Stimulated activated CD4-positive, alpha-beta T cell treated with anti-CD3 and anti-CD28 coated beads, Interleukin-4, amount 100 ng/mL, for 4 hours (primary cell): ENCODE results near the gene PMEPA1.

Experiments
- DNase-seq, 2 experiments: peaks; one replicate each; pipeline ENCODE4 v3.0.0-alpha.2; 2020

Gene PMEPA1

GRCh38 chr20:57708694-57709673, 831 bp downstream of the PMEPA1 start:
- peak; percentile 19 to 48 for DNase-seq

GRCh38 chr20:57707849-57708693, 1.7 kb downstream of the PMEPA1 start:
- no peak for DNase-seq

GRCh38 chr20:57707320-57707719, 2.5 kb downstream of the PMEPA1 start:
- no peak for DNase-seq

DNA sequence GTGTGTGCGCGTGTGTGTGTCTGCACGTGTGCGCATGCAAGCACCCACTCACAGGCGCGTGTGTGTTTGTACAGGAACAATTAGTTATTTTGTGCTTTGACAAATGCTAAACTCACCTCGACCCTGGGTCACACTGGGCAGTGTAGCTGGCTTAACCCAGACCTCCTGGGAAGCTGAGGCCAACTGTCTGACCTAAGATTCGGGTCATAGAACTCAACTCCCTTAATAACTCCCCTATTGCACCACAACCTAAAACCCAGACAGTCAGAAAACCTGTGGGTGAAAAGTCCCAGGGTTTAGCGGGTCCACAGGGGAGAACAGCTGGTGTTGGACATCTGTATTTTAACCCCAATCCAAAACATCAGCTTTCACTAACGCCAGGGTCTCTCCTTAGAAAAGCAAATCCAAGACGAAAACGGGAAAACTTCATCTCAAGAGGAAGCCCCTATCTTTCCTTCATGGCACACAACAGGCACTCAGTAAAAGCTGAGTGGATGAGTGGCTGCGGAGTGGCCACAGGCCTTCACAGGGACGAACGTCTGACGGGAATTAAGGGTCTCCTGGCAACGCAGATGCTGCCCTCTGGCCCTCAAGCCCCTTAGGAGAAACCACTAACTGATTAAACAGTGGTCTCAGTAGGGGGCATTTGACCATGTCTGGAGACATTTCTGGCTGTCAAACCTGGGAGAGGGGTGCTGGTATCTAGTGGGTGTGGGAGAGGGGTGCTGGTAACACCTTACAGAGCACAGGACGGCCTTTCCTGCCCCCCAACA, 4.5 kb downstream of the PMEPA1 start:
- DNase-seq: no peak

GRCh38 chr20:57704245-57704644, 5.6 kb downstream of the PMEPA1 start:
- no peak for DNase-seq

GRCh38 chr20:57703013-57703412, 6.8 kb downstream of the PMEPA1 start:
- no peak for DNase-seq

- no peak for DNase-seq
These were observed 7.3 kb downstream of the PMEPA1 start for GRCh38 chr20:57702521-57702920.

- DNase-seq: no peak
These were observed 7.7 kb downstream of the PMEPA1 start for GRCh38 chr20:57702091-57702490.

GRCh38 chr20:57701651-57702050, 8.2 kb downstream of the PMEPA1 start:
- no peak for DNase-seq

- no peak for DNase-seq
These were observed 8.7 kb downstream of the PMEPA1 start for GRCh38 chr20:57701090-57701489.

GRCh38 chr20:57699395-57699794, 10.4 kb downstream of the PMEPA1 start:
- DNase-seq: no peak

DNA sequence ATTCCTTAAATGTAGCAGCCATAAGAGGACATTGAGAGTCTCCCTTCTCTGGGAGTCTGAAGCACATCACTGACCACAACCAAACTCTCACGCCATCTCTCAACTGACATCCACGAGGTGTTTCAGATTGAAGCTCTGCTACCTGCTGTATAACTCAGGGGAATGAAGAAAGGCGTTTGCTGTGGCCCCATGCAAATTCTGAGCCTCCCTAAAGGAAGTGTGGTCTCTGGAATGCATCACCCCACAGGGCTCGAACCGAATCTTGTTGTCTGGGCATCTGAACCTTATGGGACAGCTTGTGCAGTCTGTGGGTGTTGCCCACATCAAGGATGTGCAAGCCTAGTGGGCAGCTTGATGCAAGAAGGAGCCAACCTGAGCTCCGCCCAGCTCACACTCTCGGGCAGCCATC, 10.9 kb downstream of the PMEPA1 start:
- no peak for DNase-seq

- DNase-seq: peak; percentile 49 to 85
These were observed 11.5 kb downstream of the PMEPA1 start for GRCh38 chr20:57698116-57698866.

DNA sequence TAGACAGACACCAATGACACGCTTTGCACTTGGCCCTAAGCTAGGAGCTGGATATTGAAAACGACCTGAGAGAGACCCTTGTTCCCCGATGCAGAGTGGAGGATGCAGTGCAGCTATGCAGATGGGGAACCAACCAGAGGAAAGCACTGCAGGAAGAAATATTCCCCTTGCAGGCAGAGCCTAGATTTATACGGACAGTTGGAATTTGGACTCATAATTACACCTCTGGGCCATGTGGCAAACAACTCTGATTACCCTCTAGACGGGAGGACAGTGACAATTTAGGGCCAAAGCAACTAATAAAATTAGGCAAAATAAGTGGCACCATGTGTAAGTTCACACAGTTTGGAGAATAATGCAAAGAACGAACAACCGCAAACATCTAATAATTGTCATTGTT, 12.3 kb downstream of the PMEPA1 start:
- DNase-seq: no peak

DNA sequence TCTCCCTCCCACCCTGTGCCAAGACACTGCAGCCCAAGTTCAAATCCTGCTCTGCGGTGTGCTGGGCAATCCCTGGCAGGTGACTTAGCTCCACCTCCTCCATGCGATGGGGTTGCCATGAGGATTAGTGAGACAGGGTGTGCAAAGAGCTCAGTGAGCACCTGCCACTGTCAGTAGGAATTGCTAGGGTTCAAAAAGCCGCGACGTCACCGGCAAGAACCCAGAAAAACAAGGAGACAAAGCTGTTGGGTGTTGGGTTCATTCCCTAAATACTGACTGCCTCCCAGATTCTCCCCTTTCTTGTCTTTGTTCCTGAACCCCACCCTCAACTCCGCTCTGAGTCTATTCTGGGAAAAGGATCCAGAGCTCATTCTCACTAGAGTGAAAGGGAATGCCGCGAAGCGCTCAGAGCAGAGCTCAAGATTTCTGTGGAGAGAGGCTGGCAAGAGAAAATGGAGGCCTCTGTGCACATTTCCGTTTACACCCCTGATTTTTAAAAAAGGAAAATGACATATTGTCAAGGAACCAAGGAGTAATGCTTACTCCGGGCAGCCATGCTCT, 13.3 kb downstream of the PMEPA1 start:
- no peak for DNase-seq

DNA sequence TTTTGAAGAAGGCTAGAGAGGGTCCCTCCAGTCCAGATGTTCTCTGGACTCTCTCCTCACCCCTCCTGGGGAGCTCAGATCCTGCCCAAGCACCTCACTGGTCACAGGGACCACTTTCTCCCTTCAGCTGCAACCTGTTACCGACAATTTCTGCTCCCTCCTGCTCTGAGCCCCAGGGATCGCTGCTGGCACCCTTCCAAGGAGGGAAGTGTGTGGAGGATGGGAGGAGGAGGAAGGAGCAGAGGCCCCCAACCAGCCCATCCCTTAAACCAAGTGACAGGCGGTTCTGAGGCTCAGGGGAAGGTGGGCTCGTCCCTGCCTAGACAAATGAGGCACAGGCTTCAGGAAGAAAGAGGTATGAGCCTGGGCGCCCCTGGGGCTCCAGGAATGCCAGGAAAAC, 13.9 kb downstream of the PMEPA1 start:
- DNase-seq: no peak

DNA sequence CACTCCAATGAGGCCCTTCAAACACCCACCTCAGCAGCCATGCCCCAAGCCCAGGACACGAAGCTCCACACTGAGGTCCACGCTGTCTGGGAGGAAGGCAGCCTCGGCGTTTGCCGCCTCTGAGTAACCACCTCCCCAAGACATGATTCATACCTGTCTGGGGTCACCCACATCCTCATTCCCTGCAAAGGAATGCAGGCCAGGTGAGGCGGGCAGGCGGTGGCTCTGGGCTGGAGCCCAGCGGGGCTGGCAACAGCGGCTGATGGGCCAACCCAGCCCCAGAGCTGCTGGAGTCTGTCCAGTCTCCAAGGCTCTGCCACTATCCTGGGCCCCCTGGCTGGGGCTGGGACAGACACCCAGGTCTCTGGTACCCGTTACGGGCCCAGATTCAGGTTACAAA, 14.8 kb downstream of the PMEPA1 start:
- DNase-seq: no peak

GRCh38 chr20:57694481-57694880, 15.3 kb downstream of the PMEPA1 start:
- DNase-seq: no peak

- DNase-seq: no peak
These were observed 16.0 kb downstream of the PMEPA1 start for GRCh38 chr20:57693670-57694329.

DNA sequence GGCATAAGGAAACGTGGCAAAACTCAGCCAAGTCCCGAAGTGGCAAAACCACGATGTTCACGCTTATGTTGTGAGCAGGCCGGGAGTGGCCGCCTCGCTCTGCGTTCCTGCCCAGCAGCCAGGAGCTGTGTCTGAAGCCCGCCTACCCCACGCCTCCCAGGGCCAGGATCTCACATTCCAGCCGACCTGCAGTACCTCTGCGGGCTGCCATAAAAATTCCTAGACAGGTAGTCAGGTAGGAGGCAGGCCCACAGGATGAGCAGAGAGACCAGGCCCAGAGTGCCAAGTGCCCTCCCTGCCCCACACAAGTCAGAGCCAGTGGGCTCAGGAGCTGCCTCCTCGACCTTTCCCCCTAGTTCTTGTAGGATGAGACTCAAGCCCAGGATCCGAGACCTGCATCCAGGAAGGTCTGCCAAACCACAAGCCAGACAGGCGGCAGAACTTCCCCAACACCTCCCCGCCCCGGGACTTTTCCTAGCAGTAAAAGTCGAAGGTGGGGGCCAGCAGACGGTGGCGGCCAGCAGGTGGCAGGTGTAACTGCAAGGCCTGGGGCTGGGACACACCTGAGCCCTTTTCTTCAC, 16.7 kb downstream of the PMEPA1 start:
- no peak for DNase-seq

DNA sequence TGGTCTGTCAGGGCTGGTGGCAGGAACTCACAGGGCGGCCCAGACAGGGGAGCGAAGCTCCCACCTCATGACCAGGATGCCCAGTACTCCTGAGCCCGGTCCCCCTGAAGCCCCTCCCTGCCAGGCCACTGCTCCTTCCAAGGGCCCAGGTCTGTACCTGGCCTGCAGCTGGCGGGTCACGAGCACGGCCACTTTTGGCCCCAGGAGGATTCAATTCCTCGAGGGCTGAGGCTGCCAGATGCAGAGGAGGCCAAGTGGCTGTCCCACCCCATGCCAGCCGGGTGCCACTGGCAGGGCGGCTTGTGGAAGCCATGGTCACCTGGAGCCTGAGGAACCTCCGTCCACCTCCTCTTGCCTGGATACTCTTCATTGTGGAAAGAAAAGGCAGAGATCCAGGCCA, 17.4 kb downstream of the PMEPA1 start:
- no peak for DNase-seq
